ENCODE results near the gene SART3.
A peak's percentile ranks its signal among the peaks of the same experiment; 100 is the strongest.
"Not testable (repeated sequence)": the region's sequence is repeated elsewhere in the genome, so short reads cannot be mapped to it uniquely, and the experiment has no call there.

SART3 gene

GRCh38 chr12:108518101-108518715 is 42.8 kb downstream of the SART3 start:
- no peak for DNase-seq

GRCh38 chr12:108517288-108518100 is 43.5 kb downstream of the SART3 start:
- DNase-seq: no peak

- DNase-seq: no peak
Measured at GRCh38 chr12:108516511-108517275, 44.3 kb downstream of the SART3 start.

GRCh38 chr12:108515916-108516315 is 45.1 kb downstream of the SART3 start:
- no peak for DNase-seq

DNA sequence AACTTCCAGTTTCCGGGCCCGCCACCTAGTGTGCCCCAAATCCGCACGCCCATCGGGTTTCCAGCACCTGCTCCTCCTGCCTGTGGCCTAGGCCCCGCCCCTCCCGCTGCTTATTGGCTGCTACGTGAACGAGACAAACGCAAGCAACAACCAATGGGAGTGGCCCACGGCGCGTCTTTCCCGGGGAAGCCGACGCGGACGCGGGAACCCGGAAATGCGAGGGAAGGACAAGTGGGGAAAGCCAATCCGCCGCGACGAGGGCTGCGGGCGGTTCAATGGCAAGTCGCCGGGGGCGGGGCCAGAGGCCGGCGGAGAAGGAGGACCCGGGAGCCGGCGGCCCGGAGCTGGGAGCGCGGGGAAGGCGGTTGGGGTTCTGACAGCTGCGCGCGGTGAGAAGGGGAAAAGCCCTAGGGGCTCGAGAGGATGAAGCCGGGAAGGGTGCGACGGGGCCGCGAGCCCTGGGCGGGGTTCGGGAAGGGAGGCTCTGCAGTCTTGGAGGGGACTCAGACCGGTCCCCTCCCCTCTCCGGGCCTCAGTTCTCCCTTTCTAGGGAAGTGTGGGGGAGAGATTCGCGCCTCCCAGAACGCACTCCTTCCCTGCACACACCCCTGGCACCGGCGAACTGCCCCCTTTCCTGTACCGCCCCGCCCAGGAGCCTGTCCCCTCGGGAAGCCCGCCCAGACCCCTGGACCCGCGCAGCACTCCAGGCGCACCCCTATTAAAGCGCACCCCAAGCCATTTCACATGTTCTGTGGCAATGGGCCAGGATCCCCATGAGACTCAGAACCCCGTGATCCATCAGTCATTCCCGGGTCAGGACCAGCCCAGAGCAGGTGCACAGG is 45.8 kb downstream of the SART3 start, which contains the start of gene FICD:
Gene FICD (plus strand): TSS at position 305 of the 842 bp plus-strand sequence. CDS start 1,696 bp downstream, outside the sequence.
- DNase-seq: peak; percentile 98

GRCh38 chr12:108514468-108514972 is 46.5 kb downstream of the SART3 start:
- DNase-seq: no peak

- peak; percentile 58 for DNase-seq
Measured at GRCh38 chr12:108511633-108512540, 49.1 kb downstream of the SART3 start.

GRCh38 chr12:108510836-108511235 is 50.1 kb downstream of the SART3 start:
- DNase-seq: no peak

GRCh38 chr12:108509806-108510205 is 51.2 kb downstream of the SART3 start:
- no peak for DNase-seq

- DNase-seq: no peak
Measured at GRCh38 chr12:108507971-108508642, 52.9 kb downstream of the SART3 start.

DNA sequence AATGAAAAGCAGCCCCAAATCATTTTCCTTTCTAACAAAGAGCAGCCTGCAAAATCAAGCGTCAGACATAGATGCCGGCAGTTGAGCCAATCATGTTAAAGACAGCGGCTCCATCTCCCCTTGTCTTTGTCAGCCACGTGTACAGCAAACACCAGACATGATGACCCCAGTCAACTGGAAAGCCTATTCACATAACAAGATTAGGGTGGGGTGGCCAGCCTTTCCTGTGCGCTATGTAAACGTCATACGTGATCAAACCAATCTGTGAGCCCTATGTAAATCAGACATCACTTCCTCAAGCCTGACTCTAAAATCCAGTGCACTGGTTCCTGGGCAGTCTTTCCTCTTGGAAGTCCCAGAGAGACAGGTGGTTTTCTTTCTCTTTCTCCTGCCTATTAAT is 55.8 kb downstream of the SART3 start:
- DNase-seq: no peak

DNA sequence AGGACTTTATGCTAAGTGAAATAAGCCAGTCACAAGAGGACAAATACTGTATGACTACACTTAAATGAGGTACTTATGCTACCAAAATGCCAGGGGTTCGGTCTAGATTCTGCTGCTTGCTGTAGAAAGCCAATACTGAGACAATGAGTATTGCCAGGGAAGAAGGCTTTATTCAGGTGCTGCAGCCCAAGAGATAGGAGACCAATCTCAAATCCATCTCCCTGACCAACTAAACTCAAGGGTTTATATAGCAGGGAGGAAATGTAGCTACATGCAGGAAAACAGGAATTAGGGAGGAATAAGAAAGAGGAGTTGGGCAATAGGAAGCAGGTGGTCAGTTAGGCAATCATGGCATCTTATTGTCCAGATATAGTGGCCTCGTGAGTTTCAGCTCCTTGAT is 58.1 kb downstream of the SART3 start:
- DNase-seq: no peak

DNA sequence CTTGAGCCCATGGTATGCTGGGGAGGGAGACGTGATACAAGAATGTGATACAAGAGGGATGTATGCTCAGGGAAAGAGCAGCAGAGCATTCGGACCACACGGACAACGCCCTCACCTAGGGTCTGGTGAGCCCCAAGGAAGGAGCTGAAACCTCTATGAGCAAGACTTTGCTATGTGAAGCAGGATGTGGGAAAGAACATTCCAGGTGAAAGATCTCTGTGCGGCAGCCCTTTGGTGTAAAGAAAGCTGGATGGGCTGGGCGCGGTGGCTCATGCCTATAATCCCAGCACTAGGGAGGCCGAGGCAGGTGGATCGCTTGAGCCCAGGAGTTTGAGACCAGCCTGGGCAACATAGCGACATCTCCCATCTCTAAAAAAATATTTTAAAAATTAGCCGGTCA is 62.8 kb downstream of the SART3 start:
- no peak for DNase-seq

DNA sequence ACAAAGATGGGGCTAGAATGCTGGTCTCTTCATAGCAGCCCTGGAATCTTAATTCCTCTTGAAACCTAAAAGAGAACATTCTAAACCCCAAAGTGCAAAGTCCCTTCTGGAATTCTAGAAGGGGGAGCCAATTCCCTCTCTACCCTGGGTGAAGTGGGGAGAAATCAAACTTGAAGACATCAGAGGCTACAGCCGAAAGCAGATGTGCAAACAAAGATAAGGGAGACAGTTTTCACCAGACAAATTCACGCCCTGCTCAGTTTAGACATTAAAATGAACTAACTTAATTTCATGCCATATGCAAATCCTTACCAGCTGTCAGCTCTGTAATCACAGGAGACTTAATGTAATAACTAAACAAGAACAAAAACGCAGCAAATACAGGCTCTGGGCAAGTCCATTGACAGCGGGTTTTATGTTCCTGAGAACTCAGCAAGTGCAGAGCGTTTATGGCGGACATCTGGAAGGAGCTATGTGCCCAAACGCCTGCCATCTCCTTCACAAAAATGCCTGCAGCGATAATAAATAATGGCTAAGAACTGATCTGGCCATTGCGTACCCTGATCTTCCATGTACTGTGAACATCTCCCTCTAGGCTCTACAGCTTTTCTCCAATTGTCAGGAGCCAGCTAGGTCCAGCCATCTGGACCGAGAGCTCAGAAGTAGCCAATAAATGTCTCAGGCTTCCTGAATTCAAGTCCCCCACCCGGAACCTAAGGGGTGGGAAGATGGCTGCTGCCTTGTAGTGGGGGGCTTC is 65.0 kb downstream of the SART3 start:
- DNase-seq: no peak

DNA sequence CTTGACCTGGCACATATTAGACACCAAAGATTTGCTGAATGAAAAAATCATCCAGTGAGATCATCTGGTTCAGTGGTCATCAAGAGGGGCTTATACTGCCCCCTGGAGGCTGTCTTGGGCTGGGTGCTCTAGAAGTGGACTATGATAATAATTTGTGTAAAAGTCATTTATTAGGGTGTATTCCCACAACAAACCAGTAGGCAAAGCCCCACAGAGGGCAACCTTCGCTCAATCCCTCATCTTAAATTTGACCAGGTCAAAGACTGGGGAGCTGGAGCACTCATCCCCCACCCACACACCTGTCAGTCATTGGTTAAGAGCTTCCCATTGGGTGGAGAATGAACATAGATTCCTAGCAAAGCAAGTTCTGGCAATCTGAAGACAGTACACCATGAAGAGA is 65.9 kb downstream of the SART3 start:
- no peak for DNase-seq

- DNase-seq: no peak
Measured at GRCh38 chr12:108491256-108491655, 69.7 kb downstream of the SART3 start.

DNA sequence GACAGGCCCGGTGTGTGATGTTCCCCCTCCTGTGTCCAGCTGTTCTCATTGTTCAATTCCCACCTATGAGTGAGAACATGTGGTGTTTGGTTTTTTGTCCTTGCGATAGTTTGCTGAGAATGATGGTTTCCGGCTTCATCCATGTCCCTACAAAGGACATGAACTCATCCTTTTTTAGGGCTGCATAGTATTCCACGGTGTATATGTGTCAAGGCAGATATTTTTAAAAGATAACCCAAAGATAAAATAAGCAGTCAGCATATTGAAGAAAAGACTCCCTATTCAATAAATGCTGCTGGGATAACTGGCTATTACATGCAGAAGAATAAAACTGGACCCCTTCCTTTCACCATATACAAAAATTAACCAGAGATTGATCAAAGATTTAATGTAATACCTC is 73.9 kb downstream of the SART3 start:
- DNase-seq: not testable (repeated sequence)

GRCh38 chr12:108485371-108485770 is 75.6 kb downstream of the SART3 start:
- DNase-seq: not testable (repeated sequence)

DNA sequence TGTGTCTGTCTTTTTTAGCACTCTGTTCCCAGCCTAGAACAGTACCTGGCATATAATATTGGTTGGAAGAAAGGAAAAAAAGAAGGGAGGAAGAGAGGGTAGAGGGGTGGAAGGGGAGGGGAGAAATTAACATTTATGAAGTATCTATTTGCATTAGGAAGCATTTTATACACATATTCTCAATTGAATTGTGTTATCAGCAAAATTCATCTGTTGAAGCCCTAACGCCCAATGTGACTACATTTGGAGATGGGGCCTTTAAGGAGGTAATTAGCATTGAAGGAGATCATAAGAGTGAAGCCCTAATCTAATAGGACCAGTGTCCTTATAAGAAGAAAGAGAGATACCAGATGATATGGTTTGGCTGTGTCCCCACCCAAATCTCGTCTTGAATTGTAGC is 76.1 kb downstream of the SART3 start:
- DNase-seq: no peak

- no peak for DNase-seq
Measured at GRCh38 chr12:108484431-108484830, 76.5 kb downstream of the SART3 start.
